GM12878 (cell line): ENCODE measurements around the gene COG4.

Experiments
- POLR2A ChIP-seq: IDR thresholded peaks from 2 replicates; pipeline ENCODE4 v1.6.1; 2011; ENCODE audit warnings: low read depth, mild to moderate bottlenecking, low read length
- POLR2AphosphoS5 ChIP-seq: IDR thresholded peaks from 2 replicates; pipeline ENCODE4 v1.6.1; 2011; ENCODE audit warnings: mild to moderate bottlenecking, low read length, inconsistent platforms
- TF ChIP-seq, protein P1 (sequence below), 3 experiments: IDR thresholded peaks in 2 of 3; conservative IDR thresholded peaks in 1 of 3; 2 replicates each; pipeline ENCODE4 v1.5.1; 2011; ENCODE audit warnings: low read depth in 3 of 3, low read length in 3 of 3, mild to moderate bottlenecking in 3 of 3, control low read depth in 2 of 3, moderate library complexity in 2 of 3, inconsistent platforms in 1 of 3, mixed read lengths in 1 of 3; ENCODE audit not compliant: control insufficient read depth in 2 of 3, insufficient read depth in 1 of 3; ENCODE audit errors: extremely low read depth in 1 of 3

DNA sequence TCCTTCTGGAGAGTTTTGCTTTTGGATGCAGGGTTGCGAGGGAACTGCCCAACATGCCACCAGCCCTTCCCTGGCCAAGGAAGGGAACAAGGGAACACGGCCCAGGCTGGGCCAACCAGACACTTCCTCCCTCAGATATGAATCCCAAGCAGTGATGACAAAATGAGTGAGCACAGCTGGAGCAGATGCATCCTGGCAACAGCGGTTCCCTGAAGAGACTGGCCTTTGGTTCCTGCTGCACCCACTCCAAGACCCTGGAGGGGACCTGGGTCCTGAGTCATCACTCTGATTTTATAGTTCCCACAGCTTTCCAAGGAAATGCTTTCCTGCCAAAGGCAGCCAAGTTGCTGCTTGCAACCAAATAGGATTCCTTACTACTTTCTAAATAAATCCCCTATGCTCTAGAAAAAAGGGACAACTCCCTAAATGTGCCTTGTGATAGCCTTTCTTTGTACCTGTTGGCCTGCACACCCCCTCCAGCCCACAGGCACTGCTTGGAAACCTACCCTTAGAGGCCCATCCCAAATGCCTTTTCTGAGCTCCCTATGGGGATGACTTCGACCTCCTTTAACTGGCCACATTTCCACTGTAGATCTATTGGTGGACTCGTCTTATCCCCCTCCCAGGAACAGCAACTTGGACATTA, 89.8 kb downstream of the COG4 start:
- TF ChIP-seq POLR2AphosphoS5 (no peak), POLR2A (no peak)
- TF ChIP-seq, protein P1, sequence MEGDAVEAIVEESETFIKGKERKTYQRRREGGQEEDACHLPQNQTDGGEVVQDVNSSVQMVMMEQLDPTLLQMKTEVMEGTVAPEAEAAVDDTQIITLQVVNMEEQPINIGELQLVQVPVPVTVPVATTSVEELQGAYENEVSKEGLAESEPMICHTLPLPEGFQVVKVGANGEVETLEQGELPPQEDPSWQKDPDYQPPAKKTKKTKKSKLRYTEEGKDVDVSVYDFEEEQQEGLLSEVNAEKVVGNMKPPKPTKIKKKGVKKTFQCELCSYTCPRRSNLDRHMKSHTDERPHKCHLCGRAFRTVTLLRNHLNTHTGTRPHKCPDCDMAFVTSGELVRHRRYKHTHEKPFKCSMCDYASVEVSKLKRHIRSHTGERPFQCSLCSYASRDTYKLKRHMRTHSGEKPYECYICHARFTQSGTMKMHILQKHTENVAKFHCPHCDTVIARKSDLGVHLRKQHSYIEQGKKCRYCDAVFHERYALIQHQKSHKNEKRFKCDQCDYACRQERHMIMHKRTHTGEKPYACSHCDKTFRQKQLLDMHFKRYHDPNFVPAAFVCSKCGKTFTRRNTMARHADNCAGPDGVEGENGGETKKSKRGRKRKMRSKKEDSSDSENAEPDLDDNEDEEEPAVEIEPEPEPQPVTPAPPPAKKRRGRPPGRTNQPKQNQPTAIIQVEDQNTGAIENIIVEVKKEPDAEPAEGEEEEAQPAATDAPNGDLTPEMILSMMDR (IDR thresholded peaks at IDR 0.05 in 2 of 3, conservative IDR thresholded peaks at IDR 0.05 in 1 of 3; ENCODE audit: control insufficient read depth in 2 of 3, extremely low read depth in 1 of 3, insufficient read depth in 1 of 3, low read depth in 3 of 3, low read length in 3 of 3) = no peak
